HFF-Myc (cell line): Measurements from ENCODE around the gene SNX22.

Experiments
- DNase-seq: peaks from one replicate; pipeline ENCODE4 v3.0.0-alpha.2; 2011; ENCODE audit warnings: low read depth; ENCODE audit errors: extremely low read depth
- H3K4me3 ChIP-seq: replicated peaks from 2 replicates; pipeline ENCODE4 v1.5.1; 2011; ENCODE audit warnings: low read depth, mild to moderate bottlenecking, control low read depth, low read length
- CTCF ChIP-seq: IDR thresholded peaks from 2 replicates; pipeline ENCODE4 v1.5.1; 2012; ENCODE audit warnings: mild to moderate bottlenecking, low read depth, low read length, control low read depth; ENCODE audit errors: missing control alignments

Gene SNX22

GRCh38 chr15:64163659-64164362 lies 12.3 kb downstream of the SNX22 start:
- H3K4me3 ChIP-seq, result peak overlapping the region; percentile 39
- TF ChIP-seq CTCF, result no peak
- no peak for DNase-seq

DNA sequence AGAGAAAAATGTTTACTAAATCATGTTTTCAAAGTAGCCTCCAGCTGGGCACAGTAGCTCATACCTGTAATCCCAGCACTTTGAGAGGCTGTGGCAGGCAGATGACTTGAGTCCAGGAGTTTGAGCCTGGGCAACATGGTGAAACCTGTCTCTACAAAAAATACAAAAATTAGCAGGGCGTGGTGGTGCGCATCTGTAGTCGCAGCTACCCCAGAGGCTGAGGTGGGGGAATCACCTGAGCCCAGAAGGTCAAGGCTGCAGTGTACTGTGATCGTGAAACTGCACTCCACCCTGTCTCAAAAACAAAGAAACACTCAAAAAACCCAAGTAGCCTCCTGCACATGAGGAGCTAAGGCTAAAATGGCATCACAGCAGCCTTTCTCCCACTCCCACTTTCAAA lies 12.9 kb downstream of the SNX22 start:
- no peak overlapping the region for H3K4me3 ChIP-seq
- TF ChIP-seq CTCF, result no peak
- no peak for DNase-seq

DNA sequence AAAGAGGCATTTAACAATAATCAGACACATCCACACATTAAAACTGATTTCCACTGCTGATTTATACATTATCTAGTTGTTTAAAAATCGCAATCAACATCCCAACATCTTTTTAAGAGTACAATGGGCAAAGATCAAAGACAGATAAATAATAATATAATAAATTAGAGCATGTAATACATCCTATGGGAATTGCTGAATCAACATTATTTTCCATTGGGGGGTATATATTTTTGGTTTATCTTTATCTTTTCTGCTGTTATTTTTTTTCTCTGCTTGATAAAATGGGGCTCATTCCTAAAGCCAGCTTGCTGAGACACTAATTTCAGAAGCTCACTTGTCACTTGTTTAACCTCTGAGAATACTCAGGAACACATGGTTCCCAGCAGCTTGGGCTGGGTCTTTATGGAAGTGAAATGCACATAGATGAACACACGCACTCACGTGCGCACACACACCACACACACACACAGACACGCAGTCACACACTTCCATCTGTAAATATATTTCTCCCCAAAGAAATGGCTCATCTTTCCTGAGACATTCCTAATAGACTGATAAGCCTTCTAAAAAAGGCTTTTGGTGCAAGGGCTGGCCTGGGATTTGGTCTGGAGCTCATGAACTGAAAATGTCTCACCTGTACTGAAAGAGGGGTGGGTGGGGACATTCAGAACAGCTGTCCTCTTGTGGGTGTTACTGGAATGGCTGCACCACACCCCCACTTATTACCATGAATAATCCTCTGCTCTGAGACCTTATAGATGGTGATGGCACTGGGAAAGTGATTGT lies 14.8 kb downstream of the SNX22 start:
- no peak for DNase-seq
- H3K4me3 ChIP-seq, result no peak overlapping the region
- no peak for TF ChIP-seq CTCF

GRCh38 chr15:64180235-64180824 lies 28.8 kb downstream of the SNX22 start:
- no peak overlapping the region for H3K4me3 ChIP-seq
- DNase-seq, result no peak
- no peak for TF ChIP-seq CTCF

- TF ChIP-seq CTCF, result no peak
- no peak overlapping the region for H3K4me3 ChIP-seq
Measured at GRCh38 chr15:64182859-64183370, 31.4 kb downstream of the SNX22 start.

GRCh38 chr15:64185146-64185911 lies 33.8 kb downstream of the SNX22 start:
- TF ChIP-seq CTCF, result no peak
- H3K4me3 ChIP-seq, result no peak overlapping the region
- no peak for DNase-seq

More at GRCh38 chr15:64182859-64183370, 31.4 kb downstream of the SNX22 start:
- DNase-seq, result no peak
